Neural cell (in vitro differentiated cells): ENCODE measurements around the gene ANG. TPM values are rescaled to one million over a fixed set of nuclear protein-coding genes. Genes with fewer than 3 reads are reported as not detected.
"Not testable (repeated sequence)": the region's sequence is repeated elsewhere in the genome, so short reads cannot be mapped to it uniquely, and the experiment has no call there.

ENCODE experiments used
- H2AFZ ChIP-seq: fragments of 200-600, 300-800 bp; sonication (generic), shearing (Covaris generic); 2 replicates; pipeline ENCODE4 v1.6.0; 2014; ENCODE audit warnings: low read depth, mild to moderate bottlenecking, antibody characterized with exemption, low read length, moderate library complexity
- H3F3A ChIP-seq: fragments of 200-600 bp; shearing (Covaris generic); 2 replicates; pipeline ENCODE4 v1.6.1; 2016; ENCODE audit warnings: mild to moderate bottlenecking, moderate library complexity, mixed read lengths, antibody characterized with exemption, low read length; ENCODE audit not compliant: insufficient read depth, poor library complexity, severe bottlenecking
- H3K27ac ChIP-seq: fragments of 200-600, 300-800 bp; sonication (generic), shearing (Covaris generic); 2 replicates; pipeline ENCODE4 v1.5.1; 2014; ENCODE audit warnings: mild to moderate bottlenecking, low read length, moderate library complexity
- H3K27me3 ChIP-seq: fragments of 300-800, 200-600 bp; sonication (generic), shearing (Covaris generic); 2 replicates; pipeline ENCODE4 v1.6.0; 2014; ENCODE audit warnings: mild to moderate bottlenecking, low read depth, low read length, moderate library complexity; ENCODE audit not compliant: insufficient read depth
- H3K36me3 ChIP-seq: fragments of 300-800, 200-600 bp; sonication (generic), shearing (Covaris generic); 2 replicates; pipeline ENCODE4 v1.5.1; 2014; ENCODE audit warnings: mild to moderate bottlenecking, antibody characterized with exemption, low read length, moderate library complexity; ENCODE audit not compliant: insufficient read depth
- H3K4me2 ChIP-seq: fragments of 300-800, 200-600 bp; sonication (generic), shearing (Covaris generic); 2 replicates; pipeline ENCODE4 v1.6.0; 2014; ENCODE audit warnings: mild to moderate bottlenecking, low read length
- H3K4me3 ChIP-seq: fragments of 300-800, 200-600 bp; sonication (generic), shearing (Covaris generic); 2 replicates; pipeline ENCODE4 v1.5.1; 2014; ENCODE audit warnings: mild to moderate bottlenecking, low read length, moderate library complexity
- H3K79me2 ChIP-seq: fragments of 200-600 bp; shearing (Covaris generic); replicated peaks from 2 replicates; pipeline ENCODE4 v1.6.0; 2014; ENCODE audit warnings: mild to moderate bottlenecking, low read length, moderate library complexity; ENCODE audit not compliant: insufficient read depth
- H3K9ac ChIP-seq: fragments of 300-800, 200-600 bp; sonication (generic), shearing (Covaris generic); 2 replicates; pipeline ENCODE4 v1.6.1; 2016; ENCODE audit warnings: mild to moderate bottlenecking, low read length, mixed read lengths
- H3K9me2 ChIP-seq: fragments of 200-600 bp; shearing (Covaris generic); 2 replicates; pipeline ENCODE4 v1.6.1; 2016; ENCODE audit warnings: mild to moderate bottlenecking, low read length, mixed read lengths; ENCODE audit not compliant: insufficient read depth
- H3K9me3 ChIP-seq: fragments of 200-600, 300-800 bp; sonication (generic), shearing (Covaris generic); 2 replicates; pipeline ENCODE4 v1.6.1; 2016; ENCODE audit warnings: mild to moderate bottlenecking, mixed run types, low read length, moderate library complexity, mixed read lengths
- H4K20me1 ChIP-seq: fragments of 200-600 bp; shearing (Covaris generic); 2 replicates; pipeline ENCODE4 v1.6.1; 2016; ENCODE audit warnings: mild to moderate bottlenecking, mixed run types; ENCODE audit not compliant: insufficient read depth
- EP300 ChIP-seq: fragments of 450-650 bp; conservative IDR thresholded peaks from 2 replicates; pipeline ENCODE4 v1.6.1; 2014; ENCODE audit warnings: antibody characterized with exemption, mild to moderate bottlenecking, moderate library complexity; ENCODE audit not compliant: poor library complexity, severe bottlenecking
- EZH2 ChIP-seq: fragments of 200-600, 300-800 bp; shearing (Covaris generic), sonication (generic); IDR thresholded peaks from 2 replicates; pipeline ENCODE4 v1.6.1; 2014; ENCODE audit warnings: antibody characterized with exemption, low read length, borderline replicate concordance, mild to moderate bottlenecking; ENCODE audit not compliant: insufficient read depth, poor library complexity, severe bottlenecking
- MXI1 ChIP-seq: fragments of 450-650 bp; conservative IDR thresholded peaks from 2 replicates; pipeline ENCODE4 v1.6.1; 2014; ENCODE audit warnings: antibody characterized with exemption, mild to moderate bottlenecking; ENCODE audit not compliant: poor library complexity, severe bottlenecking
- POLR2AphosphoS5 ChIP-seq: IDR thresholded peaks from 2 replicates; pipeline ENCODE4 v1.6.1; 2012
- RAD21 ChIP-seq: fragments of 450-650 bp; conservative IDR thresholded peaks from 2 replicates; pipeline ENCODE4 v1.6.1; 2014; ENCODE audit warnings: antibody characterized with exemption, mild to moderate bottlenecking, moderate library complexity
- SMC3 ChIP-seq: fragments of 450-650 bp; conservative IDR thresholded peaks from 2 replicates; pipeline ENCODE4 v1.6.1; 2014; ENCODE audit warnings: antibody characterized with exemption, mild to moderate bottlenecking, moderate library complexity; ENCODE audit not compliant: poor library complexity
- TAF1 ChIP-seq: IDR thresholded peaks from 2 replicates; pipeline ENCODE4 v1.6.1; 2012; ENCODE audit warnings: low read depth
- polyA plus RNA-seq: library from polyadenylated mRNA; depleted of rRNA; stranded (reverse); fragments of >200 nt; gene quantifications from 2 replicates; pipeline ENCODE4 v1.2.3, GENCODE V29; 2014
- TF ChIP-seq, protein P1 (sequence below): IDR thresholded peaks from 2 replicates; pipeline ENCODE4 v1.6.1; 2012; ENCODE audit warnings: borderline replicate concordance
- TF ChIP-seq, protein P2 (sequence below): fragments of 450-650 bp; IDR thresholded peaks from 2 replicates; pipeline ENCODE4 v1.5.1; 2014; ENCODE audit warnings: antibody characterized with exemption, mild to moderate bottlenecking, moderate library complexity; ENCODE audit not compliant: poor library complexity, severe bottlenecking

Gene ANG
- polyA plus RNA-seq, 1 donor from 2014 or later: 0.47 TPM

DNA sequence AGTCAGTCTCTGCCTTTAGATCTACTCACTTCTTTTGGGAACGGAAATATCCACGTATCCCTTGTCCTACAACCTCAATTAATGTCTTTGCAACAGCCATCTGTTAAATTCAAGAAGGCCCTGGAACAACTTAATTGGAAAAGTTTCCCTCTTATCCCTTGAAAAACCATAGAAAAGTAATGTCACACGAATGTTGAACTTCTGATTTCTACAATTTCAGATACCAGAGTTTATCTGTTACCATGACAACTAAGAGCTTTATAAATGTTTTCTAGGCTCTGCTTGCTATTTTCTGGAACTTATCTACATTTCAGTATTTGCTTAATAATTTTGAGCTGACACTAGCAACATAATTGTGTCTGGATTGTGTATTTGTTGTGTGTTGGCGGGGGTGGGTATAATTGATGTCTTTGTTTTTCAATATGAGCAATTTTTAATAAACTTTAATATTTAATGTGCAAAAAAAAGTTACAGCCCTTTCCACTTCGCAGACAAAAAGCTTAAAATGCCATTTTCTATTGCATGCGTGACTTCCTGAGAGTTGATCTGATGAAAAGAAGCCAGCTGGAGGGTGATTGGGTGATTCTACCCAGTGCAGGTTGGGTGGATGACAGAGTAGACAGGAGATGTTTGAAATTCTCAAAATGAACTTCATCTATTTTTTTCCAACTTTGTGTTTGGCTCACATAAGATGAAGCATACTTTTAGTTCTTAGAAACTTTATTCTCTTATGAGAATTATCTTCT is 45.3 kb downstream of the ANG start:
- no peak overlapping the region for H2AFZ ChIP-seq
- no peaks in the 10 kb centered on the region for H3K79me2 ChIP-seq
- no peak overlapping the region for H3K27ac ChIP-seq
- H3K4me3 ChIP-seq: no peak overlapping the region
- H3K9ac ChIP-seq: no peak overlapping the region
- H3K36me3 ChIP-seq: no peaks in the 10 kb centered on the region
- no peaks in the 10 kb centered on the region for H4K20me1 ChIP-seq
- H3K9me2 ChIP-seq: no peaks in the 10 kb centered on the region
- TF ChIP-seq, protein P1, sequence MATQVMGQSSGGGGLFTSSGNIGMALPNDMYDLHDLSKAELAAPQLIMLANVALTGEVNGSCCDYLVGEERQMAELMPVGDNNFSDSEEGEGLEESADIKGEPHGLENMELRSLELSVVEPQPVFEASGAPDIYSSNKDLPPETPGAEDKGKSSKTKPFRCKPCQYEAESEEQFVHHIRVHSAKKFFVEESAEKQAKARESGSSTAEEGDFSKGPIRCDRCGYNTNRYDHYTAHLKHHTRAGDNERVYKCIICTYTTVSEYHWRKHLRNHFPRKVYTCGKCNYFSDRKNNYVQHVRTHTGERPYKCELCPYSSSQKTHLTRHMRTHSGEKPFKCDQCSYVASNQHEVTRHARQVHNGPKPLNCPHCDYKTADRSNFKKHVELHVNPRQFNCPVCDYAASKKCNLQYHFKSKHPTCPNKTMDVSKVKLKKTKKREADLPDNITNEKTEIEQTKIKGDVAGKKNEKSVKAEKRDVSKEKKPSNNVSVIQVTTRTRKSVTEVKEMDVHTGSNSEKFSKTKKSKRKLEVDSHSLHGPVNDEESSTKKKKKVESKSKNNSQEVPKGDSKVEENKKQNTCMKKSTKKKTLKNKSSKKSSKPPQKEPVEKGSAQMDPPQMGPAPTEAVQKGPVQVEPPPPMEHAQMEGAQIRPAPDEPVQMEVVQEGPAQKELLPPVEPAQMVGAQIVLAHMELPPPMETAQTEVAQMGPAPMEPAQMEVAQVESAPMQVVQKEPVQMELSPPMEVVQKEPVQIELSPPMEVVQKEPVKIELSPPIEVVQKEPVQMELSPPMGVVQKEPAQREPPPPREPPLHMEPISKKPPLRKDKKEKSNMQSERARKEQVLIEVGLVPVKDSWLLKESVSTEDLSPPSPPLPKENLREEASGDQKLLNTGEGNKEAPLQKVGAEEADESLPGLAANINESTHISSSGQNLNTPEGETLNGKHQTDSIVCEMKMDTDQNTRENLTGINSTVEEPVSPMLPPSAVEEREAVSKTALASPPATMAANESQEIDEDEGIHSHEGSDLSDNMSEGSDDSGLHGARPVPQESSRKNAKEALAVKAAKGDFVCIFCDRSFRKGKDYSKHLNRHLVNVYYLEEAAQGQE: no peak
- TF ChIP-seq EZH2 (no peak), SMC3 (no peak), RAD21 (no peak), MXI1 (no peak), EP300 (no peak), TAF1 (no peak), POLR2AphosphoS5 (no peak)
- TF ChIP-seq, protein P2, sequence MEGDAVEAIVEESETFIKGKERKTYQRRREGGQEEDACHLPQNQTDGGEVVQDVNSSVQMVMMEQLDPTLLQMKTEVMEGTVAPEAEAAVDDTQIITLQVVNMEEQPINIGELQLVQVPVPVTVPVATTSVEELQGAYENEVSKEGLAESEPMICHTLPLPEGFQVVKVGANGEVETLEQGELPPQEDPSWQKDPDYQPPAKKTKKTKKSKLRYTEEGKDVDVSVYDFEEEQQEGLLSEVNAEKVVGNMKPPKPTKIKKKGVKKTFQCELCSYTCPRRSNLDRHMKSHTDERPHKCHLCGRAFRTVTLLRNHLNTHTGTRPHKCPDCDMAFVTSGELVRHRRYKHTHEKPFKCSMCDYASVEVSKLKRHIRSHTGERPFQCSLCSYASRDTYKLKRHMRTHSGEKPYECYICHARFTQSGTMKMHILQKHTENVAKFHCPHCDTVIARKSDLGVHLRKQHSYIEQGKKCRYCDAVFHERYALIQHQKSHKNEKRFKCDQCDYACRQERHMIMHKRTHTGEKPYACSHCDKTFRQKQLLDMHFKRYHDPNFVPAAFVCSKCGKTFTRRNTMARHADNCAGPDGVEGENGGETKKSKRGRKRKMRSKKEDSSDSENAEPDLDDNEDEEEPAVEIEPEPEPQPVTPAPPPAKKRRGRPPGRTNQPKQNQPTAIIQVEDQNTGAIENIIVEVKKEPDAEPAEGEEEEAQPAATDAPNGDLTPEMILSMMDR: no peak
- no peaks in the 10 kb centered on the region for H3F3A ChIP-seq
- H3K27me3 ChIP-seq: no peaks in the 10 kb centered on the region
- no peaks in the 10 kb centered on the region for H3K9me3 ChIP-seq
- no peak overlapping the region for H3K4me2 ChIP-seq

DNA sequence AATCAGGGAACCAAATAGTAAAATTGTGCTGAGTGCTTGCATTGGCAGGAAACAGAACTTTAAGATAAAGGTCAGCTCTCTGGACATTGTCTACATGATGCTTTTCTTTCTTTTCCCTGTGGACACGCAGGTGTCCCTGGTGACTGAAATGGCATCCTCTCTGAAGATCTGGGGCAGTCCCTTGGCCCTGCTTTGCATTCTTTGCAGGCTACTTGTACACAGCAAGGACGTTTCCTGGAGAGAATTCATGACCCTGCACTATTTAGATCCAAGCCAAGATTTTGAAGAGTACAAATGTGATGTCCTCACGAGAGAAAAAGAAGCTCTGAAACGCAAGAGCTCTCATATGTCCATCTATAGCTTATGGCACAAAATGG is 45.9 kb downstream of the ANG start:
- Histone ChIP-seq H3F3A (no peaks in the 10 kb centered on the region), H3K4me2 (no peak overlapping the region), H3K4me3 (no peak overlapping the region), H2AFZ (no peak overlapping the region), H3K27me3 (no peaks in the 10 kb centered on the region), H3K9ac (no peak overlapping the region), H3K79me2 (no peaks in the 10 kb centered on the region), H3K27ac (no peak overlapping the region), H3K9me3 (no peaks in the 10 kb centered on the region), H3K9me2 (no peaks in the 10 kb centered on the region), H4K20me1 (no peaks in the 10 kb centered on the region), H3K36me3 (no peaks in the 10 kb centered on the region)
- TF ChIP-seq EZH2: no peak
- TF ChIP-seq, protein P1: no peak
- TF ChIP-seq, protein P2: no peak
- TF ChIP-seq MXI1: no peak
- no peak for TF ChIP-seq EP300
- no peak for TF ChIP-seq SMC3
- no peak for TF ChIP-seq RAD21
- no peak for TF ChIP-seq POLR2AphosphoS5
- no peak for TF ChIP-seq TAF1

DNA sequence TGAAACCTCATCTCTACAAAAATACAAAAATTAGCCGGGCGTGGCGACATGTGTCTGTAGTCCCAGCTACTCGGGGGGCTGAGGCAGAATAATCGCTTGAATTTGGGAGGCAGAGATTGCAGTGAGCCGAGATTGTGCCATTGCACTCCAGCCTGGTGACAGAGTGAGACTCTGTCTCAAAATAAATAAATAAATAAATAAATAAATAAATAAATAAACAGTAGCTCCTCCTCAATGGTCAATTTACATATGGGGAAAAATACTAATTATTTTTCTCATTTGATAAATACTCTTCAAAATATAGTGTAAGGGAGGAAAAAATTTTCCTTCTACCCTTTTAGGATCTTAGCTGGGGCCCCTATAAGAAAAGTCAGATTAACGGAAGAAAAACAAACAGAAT is 49.7 kb downstream of the ANG start:
- not testable (repeated sequence) for H3K9me2 ChIP-seq, H3K9ac ChIP-seq, H4K20me1 ChIP-seq, H3K4me2 ChIP-seq, H2AFZ ChIP-seq, H3K9me3 ChIP-seq, H3F3A ChIP-seq, H3K27me3 ChIP-seq, H3K4me3 ChIP-seq, H3K27ac ChIP-seq, H3K36me3 ChIP-seq, H3K79me2 ChIP-seq
